HG03521 (cell line): ENCODE data around the gene HAX1.
A peak's percentile ranks its signal among the peaks of the same experiment; 100 is the strongest.

ENCODE experiments used
- ATAC-seq: cut with Tn5 transposase; IDR thresholded peaks from one replicate; pipeline ENCODE4 v1.9.1; 2021; ENCODE audit warnings: mild to moderate bottlenecking, moderate library complexity; ENCODE audit not compliant: unreplicated experiment

HAX1 gene

DNA sequence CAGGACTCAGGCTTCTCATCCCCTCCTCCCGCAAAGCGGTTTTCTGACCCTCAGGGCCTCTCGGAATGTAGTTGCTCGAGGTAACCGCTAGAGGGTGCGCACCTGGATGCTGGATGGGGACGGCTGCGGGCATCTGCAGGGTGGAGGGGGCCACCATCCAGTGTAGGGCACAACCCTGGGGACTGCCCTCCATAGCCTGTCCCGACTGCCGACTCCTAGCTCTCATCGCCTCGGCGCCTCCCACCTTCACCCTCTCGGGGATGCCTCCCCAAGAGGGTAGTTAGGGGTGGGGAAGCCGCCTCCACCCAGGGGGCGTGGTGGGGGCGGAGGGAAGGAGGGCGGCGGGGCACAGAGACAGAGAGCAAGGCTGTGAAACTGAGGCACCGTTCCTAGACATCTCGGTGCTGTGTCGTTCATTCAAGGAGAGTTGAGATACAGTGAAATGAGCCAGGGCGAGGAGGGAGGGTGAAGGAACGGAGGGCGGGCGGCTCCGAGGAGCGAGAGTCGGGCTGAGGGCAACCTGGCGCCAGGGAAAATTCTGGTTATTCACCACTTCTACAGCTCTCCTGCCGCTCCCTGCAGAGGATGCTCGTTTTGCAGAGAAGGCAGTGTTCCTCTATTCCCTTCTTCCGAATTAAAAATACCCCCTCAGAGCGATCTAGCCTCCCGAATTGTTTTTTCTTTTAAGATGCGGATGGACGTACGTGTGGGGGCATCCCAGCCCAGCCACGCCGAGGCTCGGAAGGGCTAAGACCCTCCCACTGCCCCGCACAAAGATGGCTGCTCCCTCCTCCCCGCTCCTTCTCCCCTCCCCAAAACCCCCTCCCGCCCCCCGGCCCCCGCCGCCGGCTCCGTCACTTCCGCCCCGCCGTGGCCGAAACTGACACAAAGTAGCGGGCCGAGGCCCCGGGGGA, 52.5 kb downstream of the HAX1 start, which contains the start of gene ATP8B2:
TSS of gene ATP8B2 (plus strand) at position 857 of the 914 bp plus-strand sequence. CDS start 2,617 bp downstream, outside the sequence.
- peak; percentile 32 for ATAC-seq
